OCI-LY7 (cell line): ENCODE measurements around the gene ARG2.

Experiments used
- EZH2phosphoT487 ChIP-seq: fragments of 200-600 bp; sonication (generic); IDR thresholded peaks from 2 replicates; pipeline ENCODE4 v1.6.1; 2018; ENCODE audit warnings: low read depth, borderline replicate concordance, mild to moderate bottlenecking, mixed run types, antibody characterized with exemption, low read length, moderate library complexity, mixed read lengths
- TF ChIP-seq, protein P1 (sequence below): fragments of 200-600 bp; sonication (generic); conservative IDR thresholded peaks from 2 replicates; pipeline ENCODE4 v1.5.1; 2014; ENCODE audit warnings: mild to moderate bottlenecking, antibody characterized with exemption, low read length, moderate library complexity, mixed read lengths

DNA sequence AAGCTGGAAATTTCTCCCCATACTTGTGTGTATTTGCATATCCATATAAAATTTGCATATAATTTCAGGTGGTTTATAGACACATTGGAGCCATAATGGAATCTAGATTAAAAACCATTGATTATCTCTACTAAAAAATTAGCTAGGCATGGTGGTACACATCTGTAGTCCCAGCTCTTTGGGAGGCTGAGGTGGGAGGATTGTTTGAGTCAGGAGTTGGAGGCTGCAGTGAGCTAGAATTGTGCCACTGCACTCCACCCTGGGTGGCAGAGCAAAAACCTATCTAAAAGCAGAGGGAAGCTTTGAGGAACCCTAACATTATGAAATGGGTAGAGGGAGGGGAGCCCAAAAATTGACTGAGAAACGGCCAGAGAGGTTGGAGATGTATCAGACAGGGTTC lies 78.5 kb downstream of the ARG2 start:
- TF ChIP-seq, protein P1, sequence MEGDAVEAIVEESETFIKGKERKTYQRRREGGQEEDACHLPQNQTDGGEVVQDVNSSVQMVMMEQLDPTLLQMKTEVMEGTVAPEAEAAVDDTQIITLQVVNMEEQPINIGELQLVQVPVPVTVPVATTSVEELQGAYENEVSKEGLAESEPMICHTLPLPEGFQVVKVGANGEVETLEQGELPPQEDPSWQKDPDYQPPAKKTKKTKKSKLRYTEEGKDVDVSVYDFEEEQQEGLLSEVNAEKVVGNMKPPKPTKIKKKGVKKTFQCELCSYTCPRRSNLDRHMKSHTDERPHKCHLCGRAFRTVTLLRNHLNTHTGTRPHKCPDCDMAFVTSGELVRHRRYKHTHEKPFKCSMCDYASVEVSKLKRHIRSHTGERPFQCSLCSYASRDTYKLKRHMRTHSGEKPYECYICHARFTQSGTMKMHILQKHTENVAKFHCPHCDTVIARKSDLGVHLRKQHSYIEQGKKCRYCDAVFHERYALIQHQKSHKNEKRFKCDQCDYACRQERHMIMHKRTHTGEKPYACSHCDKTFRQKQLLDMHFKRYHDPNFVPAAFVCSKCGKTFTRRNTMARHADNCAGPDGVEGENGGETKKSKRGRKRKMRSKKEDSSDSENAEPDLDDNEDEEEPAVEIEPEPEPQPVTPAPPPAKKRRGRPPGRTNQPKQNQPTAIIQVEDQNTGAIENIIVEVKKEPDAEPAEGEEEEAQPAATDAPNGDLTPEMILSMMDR: no peak
- no peak for TF ChIP-seq EZH2phosphoT487
